Left forelimb (tissue), 1 donor: Measurements from ENCODE around the gene MAPT.

Source experiments
- DNase-seq: peaks from one replicate; pipeline ENCODE4 v3.0.0-alpha.2; 2018; ENCODE audit warnings: low spot score

The MAPT gene

GRCh38 chr17:46053911-46054534 is 159.7 kb downstream of the MAPT start:
- no peak for DNase-seq

- no peak for DNase-seq
Observed at GRCh38 chr17:46056800-46057304, 162.5 kb downstream of the MAPT start.

GRCh38 chr17:46057366-46057765 is 163.0 kb downstream of the MAPT start:
- no peak for DNase-seq

GRCh38 chr17:46059486-46059885 is 165.1 kb downstream of the MAPT start:
- DNase-seq, result no peak

- DNase-seq, result no peak
Observed at GRCh38 chr17:46060461-46060860, 166.1 kb downstream of the MAPT start.

- DNase-seq, result no peak
Observed at GRCh38 chr17:46061435-46061834, 167.1 kb downstream of the MAPT start.

GRCh38 chr17:46063241-46063640 is 168.9 kb downstream of the MAPT start:
- no peak for DNase-seq

GRCh38 chr17:46064460-46064859 is 170.1 kb downstream of the MAPT start:
- DNase-seq, result no peak

- DNase-seq, result no peak
Observed at GRCh38 chr17:46071796-46072195, 177.4 kb downstream of the MAPT start.

- no peak for DNase-seq
Observed at GRCh38 chr17:46072998-46073397, 178.6 kb downstream of the MAPT start.

- DNase-seq, result no peak
Observed at GRCh38 chr17:46074540-46074939, 180.2 kb downstream of the MAPT start.
